ENCODE measurements around the gene COL17A1. TPM values are rescaled to one million over a fixed set of nuclear protein-coding genes. Genes with fewer than 3 reads are reported as not detected.

COL17A1 gene
- total and polyA plus RNA-seq, 8 donors = 0.45 to 53.3 (median 4.5) TPM

DNA sequence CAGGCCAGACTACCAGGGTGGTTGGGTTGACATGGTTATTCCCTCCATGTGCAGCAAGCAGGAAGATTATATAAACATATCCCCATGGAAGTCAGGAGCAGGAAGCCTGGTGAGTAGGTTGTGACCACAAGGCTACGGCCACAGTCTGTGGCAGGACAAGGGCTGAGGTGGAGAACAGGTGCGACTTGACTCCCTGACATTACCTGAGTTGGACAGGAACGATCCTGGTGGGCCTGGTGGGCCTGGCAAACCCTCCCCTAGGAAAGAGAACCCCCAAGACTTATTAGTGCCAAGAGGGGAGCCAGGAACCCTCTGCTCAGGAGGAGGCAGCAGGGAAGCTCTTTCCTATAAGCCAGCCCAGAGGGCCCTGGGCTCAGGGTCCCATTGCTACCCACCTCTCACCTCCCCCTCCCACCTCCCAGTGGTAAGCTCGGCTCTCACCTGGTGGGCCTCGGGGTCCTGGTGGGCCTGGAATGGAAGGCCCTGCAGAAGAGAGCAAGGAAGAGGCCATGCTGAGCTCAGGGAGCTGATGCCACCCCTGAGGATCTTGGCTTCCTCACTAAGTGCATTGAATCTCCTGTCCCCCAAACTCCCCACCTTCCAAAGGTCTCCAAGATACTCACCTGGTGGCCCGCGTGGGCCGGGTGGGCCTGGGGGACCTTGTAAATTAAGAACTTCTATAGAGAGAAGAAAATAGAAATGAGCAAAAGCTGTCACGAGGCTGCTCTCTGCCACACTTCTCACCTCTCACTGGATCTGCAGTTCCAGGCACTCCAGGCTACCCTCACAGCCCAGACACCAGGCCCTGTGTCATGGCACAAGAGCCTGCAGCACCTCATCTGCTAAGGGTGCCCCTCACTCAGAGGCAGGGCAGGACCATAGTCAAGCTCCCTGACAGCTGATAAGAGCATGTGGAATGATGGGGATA lies 44.6 kb downstream of the COL17A1 start:
- Histone ChIP-seq H3K27ac (no peak overlapping the region), H3K4me3 (no peak overlapping the region), H3K27me3 (no peaks in the 10 kb centered on the region), H3K4me1 (no peaks in the 10 kb centered on the region), H3K36me3 (no peaks in the 10 kb centered on the region), H3K9me3 (no peaks in the 10 kb centered on the region)
- WGBS, 5 donors = 64 to 79% (median 69%) methylated on average over 9 of the region's 9 CpGs
- DNase-seq = no peak
- TF ChIP-seq EP300 (IDR thresholded peaks at IDR 0.05) (no peak), POLR2AphosphoS5 (IDR thresholded peaks at IDR 0.05) (no peak), POLR2A (IDR thresholded peaks at IDR 0.05) (no peak)
- TF ChIP-seq, protein P1, sequence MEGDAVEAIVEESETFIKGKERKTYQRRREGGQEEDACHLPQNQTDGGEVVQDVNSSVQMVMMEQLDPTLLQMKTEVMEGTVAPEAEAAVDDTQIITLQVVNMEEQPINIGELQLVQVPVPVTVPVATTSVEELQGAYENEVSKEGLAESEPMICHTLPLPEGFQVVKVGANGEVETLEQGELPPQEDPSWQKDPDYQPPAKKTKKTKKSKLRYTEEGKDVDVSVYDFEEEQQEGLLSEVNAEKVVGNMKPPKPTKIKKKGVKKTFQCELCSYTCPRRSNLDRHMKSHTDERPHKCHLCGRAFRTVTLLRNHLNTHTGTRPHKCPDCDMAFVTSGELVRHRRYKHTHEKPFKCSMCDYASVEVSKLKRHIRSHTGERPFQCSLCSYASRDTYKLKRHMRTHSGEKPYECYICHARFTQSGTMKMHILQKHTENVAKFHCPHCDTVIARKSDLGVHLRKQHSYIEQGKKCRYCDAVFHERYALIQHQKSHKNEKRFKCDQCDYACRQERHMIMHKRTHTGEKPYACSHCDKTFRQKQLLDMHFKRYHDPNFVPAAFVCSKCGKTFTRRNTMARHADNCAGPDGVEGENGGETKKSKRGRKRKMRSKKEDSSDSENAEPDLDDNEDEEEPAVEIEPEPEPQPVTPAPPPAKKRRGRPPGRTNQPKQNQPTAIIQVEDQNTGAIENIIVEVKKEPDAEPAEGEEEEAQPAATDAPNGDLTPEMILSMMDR (IDR thresholded peaks at IDR 0.05) = no peak
- intact Hi-C loops (cut with DNase I; ENCODE audit: low total_unique reads) = loop anchor here (10.0 kb wide), 1 partner anchor 164 kb away; no protein-coding TSS in a partner anchor

DNA sequence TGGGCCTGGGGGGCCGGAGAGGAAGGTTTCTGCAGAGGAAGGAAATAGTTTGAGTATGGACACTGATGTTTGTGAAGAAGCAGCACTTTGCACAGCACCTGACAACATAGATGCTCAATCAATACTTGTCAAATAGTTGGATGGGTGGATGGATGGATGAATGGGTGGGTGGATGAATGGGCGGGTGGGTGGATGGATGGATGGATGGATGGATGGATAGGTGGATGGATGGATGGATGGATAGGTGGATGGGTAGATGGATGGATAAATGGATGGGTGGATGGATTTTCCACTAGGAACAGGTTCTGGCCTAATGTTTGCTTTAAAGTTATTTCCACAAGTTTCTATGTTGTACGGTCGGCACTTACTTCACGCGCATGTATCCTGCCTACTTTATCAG lies 45.3 kb downstream of the COL17A1 start:
- no peak for DNase-seq
- Histone ChIP-seq H3K4me3 (no peak overlapping the region), H3K27ac (no peak overlapping the region), H3K36me3 (no peaks in the 10 kb centered on the region), H3K27me3 (no peaks in the 10 kb centered on the region), H3K9me3 (no peaks in the 10 kb centered on the region), H3K4me1 (no peaks in the 10 kb centered on the region)
- WGBS, 5 donors = 56 to 73% (median 70%) methylated on average over 6 of the region's 6 CpGs
- TF ChIP-seq POLR2A (IDR thresholded peaks at IDR 0.05) = no peak
- no peak for TF ChIP-seq POLR2AphosphoS5 (IDR thresholded peaks at IDR 0.05)
- TF ChIP-seq, protein P1 (IDR thresholded peaks at IDR 0.05) = no peak
- TF ChIP-seq EP300 (IDR thresholded peaks at IDR 0.05) = no peak
- intact Hi-C loops (cut with DNase I; ENCODE audit: low total_unique reads) = loop anchor here (10.0 kb wide), 1 partner anchor 164 kb away; no protein-coding TSS in a partner anchor

DNA sequence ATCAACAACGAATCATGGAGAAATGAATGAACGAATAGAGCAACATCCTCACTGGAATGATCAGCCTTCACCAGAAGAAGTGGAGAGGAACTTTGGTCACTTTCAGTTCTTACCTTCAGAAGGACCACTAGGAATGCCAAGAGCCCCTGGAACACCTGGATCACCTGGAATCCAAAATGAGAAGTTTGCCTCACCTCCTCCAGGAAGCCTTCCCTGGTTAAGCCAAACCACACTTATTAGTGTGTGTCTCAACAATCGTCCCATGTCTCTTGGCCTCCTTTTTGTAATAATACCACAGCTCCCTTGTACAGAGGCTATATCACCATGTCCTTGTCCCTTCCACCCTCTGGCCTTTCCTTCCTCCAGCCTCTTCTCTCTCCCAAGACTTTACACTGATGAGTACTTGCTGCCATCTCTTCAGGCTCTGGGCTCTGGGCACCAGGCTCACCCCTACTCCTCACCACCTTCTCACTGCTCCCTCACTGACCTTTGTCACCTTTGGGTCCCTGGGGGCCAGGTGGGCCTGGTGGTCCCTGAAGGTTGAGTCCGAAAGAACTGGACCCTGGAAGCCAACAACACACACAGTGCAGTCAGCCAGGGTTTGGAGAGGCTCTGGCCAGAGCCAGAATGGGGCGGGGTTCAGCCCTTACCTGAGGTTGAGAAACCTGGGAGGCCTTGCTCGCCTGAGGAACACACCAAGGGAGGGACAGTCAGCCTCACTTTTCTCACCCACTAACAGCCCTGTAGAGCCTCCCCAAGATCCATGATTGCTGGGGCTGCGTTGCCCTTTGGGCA lies 46.5 kb downstream of the COL17A1 start:
- no peaks in the 10 kb centered on the region for H3K9me3 ChIP-seq
- no peak for DNase-seq
- TF ChIP-seq POLR2A (IDR thresholded peaks at IDR 0.05) = no peak
- no peak for TF ChIP-seq EP300 (IDR thresholded peaks at IDR 0.05)
- TF ChIP-seq POLR2AphosphoS5 (IDR thresholded peaks at IDR 0.05) = no peak
- TF ChIP-seq, protein P1 (IDR thresholded peaks at IDR 0.05) = no peak
- H3K27ac ChIP-seq = no peak overlapping the region
- H3K36me3 ChIP-seq = peaks cover 0 to 5% (median under 1%) of the 10 kb centered on the region in 4 donors
- intact Hi-C loops (cut with DNase I; ENCODE audit: low total_unique reads) = no loop called here
- no peak overlapping the region for H3K4me3 ChIP-seq
- H3K4me1 ChIP-seq = no peaks in the 10 kb centered on the region
- H3K27me3 ChIP-seq = no peaks in the 10 kb centered on the region
- WGBS, 5 donors = 85 to 91% (median 90%) methylated on average over 6 to 7 of the region's 7 CpGs

DNA sequence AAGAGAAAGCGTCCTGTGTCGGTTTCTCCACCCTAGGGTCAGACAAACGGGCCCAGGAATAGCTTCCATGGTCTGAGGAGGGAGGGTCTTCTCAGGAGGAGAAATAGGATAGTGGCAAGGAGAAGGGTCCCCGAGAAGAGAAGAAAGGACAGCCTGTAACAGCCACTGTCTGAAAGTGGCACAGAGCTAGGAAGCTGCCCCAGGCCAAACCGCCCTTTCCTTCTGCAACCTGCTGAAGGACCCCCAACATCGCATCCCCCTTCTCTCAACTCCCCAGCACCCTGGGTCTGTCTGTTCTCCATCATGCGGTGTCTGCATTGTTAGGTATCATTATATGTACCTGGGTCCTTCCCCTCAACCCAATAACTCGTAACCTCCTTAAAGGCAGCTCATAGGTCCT lies 47.1 kb downstream of the COL17A1 start:
- peaks cover 0 to 12% (median 6%) of the 10 kb centered on the region in 4 donors for H3K36me3 ChIP-seq
- intact Hi-C loops (cut with DNase I; ENCODE audit: low total_unique reads) = no loop called here
- no peak overlapping the region for H3K4me3 ChIP-seq
- TF ChIP-seq POLR2AphosphoS5 (IDR thresholded peaks at IDR 0.05) (no peak), EP300 (IDR thresholded peaks at IDR 0.05) (no peak), POLR2A (IDR thresholded peaks at IDR 0.05) (no peak)
- TF ChIP-seq, protein P1 (IDR thresholded peaks at IDR 0.05) = no peak
- H3K27me3 ChIP-seq = no peaks in the 10 kb centered on the region
- DNase-seq = no peak
- WGBS, 5 donors = 86 to 95% (median 91%) methylated on average over 7 to 8 of the region's 8 CpGs
- H3K27ac ChIP-seq = no peak overlapping the region
- H3K9me3 ChIP-seq = no peaks in the 10 kb centered on the region
- H3K4me1 ChIP-seq = no peaks in the 10 kb centered on the region

Measured in stomach (tissue), 9 donors.